Activated CD8-positive, alpha-beta memory T cell treated with anti-CD3 and anti-CD28 coated beads for 1 hour (primary cell): ENCODE results near the gene UGT1A4.

Experiments
- DNase-seq, 2 donors: peaks; one replicate each; pipeline ENCODE4 v3.0.0-alpha.2; 2020; ENCODE audit warnings: low read depth in 1 of 2; ENCODE audit errors: extremely low read depth in 1 of 2

Gene UGT1A4

GRCh38 chr2:233779722-233780121 lies 61.2 kb downstream of the UGT1A4 start:
- no peak for DNase-seq

- DNase-seq, result no peak
These were observed 62.2 kb downstream of the UGT1A4 start for GRCh38 chr2:233780771-233781170.

GRCh38 chr2:233789554-233789953 lies 71.0 kb downstream of the UGT1A4 start:
- no peak for DNase-seq

GRCh38 chr2:233791151-233791882 lies 72.8 kb downstream of the UGT1A4 start:
- DNase-seq, result no peak

- no peak for DNase-seq
These were observed 73.4 kb downstream of the UGT1A4 start for GRCh38 chr2:233791883-233792329.

GRCh38 chr2:233792720-233793119 lies 74.2 kb downstream of the UGT1A4 start:
- DNase-seq, result no peak

GRCh38 chr2:233793465-233794127 lies 75.1 kb downstream of the UGT1A4 start:
- DNase-seq, result no peak

- no peak for DNase-seq
These were observed 75.7 kb downstream of the UGT1A4 start for GRCh38 chr2:233794128-233794658.

- no peak for DNase-seq
These were observed 77.2 kb downstream of the UGT1A4 start for GRCh38 chr2:233795735-233796171.

GRCh38 chr2:233796254-233796653 lies 77.7 kb downstream of the UGT1A4 start:
- no peak for DNase-seq

- DNase-seq, result no peak
These were observed 80.0 kb downstream of the UGT1A4 start for GRCh38 chr2:233798335-233799086.

GRCh38 chr2:233799087-233799665 lies 80.6 kb downstream of the UGT1A4 start:
- DNase-seq, result no peak

GRCh38 chr2:233799716-233800115 lies 81.2 kb downstream of the UGT1A4 start:
- DNase-seq, result no peak

GRCh38 chr2:233800208-233800607 lies 81.7 kb downstream of the UGT1A4 start:
- DNase-seq, result no peak

- no peak for DNase-seq
These were observed 83.0 kb downstream of the UGT1A4 start for GRCh38 chr2:233801357-233802131.

GRCh38 chr2:233802132-233802815 lies 83.7 kb downstream of the UGT1A4 start:
- no peak for DNase-seq

GRCh38 chr2:233803292-233803911 lies 84.9 kb downstream of the UGT1A4 start:
- no peak for DNase-seq

- no peak for DNase-seq
These were observed 85.5 kb downstream of the UGT1A4 start for GRCh38 chr2:233803994-233804393.

GRCh38 chr2:233807215-233807865 lies 88.8 kb downstream of the UGT1A4 start:
- DNase-seq, result no peak
